HG02588 (cell line): ENCODE data around the gene SCYL2.
"Not testable (repeated sequence)": the region's sequence is repeated elsewhere in the genome, so short reads cannot be mapped to it uniquely, and the experiment has no call there.

Source experiments
- ATAC-seq: cut with Tn5 transposase; IDR thresholded peaks from one replicate; pipeline ENCODE4 v1.9.1; 2021; ENCODE audit warnings: mild to moderate bottlenecking, moderate library complexity; ENCODE audit not compliant: unreplicated experiment

The SCYL2 gene

DNA sequence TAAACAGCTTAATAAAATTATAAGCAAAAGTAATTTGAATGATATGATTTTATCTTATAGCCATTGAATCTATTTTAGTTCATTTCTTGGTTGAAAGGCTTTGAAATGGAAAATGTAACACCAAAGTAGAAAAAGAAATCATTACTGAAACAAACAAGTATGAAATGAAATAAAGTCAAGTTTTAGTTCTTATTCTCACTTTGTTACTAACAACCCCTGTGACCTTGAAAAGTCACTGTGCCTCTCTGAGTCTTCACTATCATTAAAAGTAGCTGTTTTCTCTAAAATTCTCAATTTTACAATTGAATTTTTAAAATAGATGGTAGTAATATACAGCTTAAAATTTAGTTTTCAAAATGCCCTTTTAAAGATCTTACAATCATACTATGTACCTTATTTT lies 57.5 kb downstream of the SCYL2 start:
- no peak for ATAC-seq

- no peak for ATAC-seq
Measured at GRCh38 chr12:100326208-100326607, 59.2 kb downstream of the SCYL2 start.

GRCh38 chr12:100329800-100330199 lies 62.8 kb downstream of the SCYL2 start:
- peak; percentile 95 for ATAC-seq

DNA sequence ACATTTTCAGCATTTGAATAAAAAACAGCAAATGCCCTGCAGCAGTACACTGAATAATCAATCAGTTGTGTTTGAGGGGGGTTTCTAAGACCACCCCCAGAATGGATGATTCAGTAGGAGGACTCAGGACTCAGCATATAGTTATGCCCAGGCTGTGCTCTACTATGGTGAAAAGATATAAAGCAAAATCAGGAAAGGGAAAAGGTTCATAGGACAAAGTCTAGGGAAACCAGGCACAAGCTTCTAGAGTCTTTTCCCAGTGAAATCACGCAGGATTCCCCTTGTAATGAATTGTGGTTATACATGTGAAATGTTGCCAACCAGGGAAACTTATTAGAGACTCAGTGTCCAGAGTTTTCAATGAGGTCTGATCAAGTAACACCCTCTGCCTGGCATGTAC lies 64.9 kb downstream of the SCYL2 start:
- no peak for ATAC-seq

- ATAC-seq: no peak
Measured at GRCh38 chr12:100332852-100333251, 65.9 kb downstream of the SCYL2 start.

GRCh38 chr12:100337299-100337698 lies 70.3 kb downstream of the SCYL2 start:
- no peak for ATAC-seq

GRCh38 chr12:100337727-100338126 lies 70.8 kb downstream of the SCYL2 start:
- no peak for ATAC-seq

GRCh38 chr12:100339071-100339470 lies 72.1 kb downstream of the SCYL2 start:
- ATAC-seq: no peak

GRCh38 chr12:100342897-100343296 lies 75.9 kb downstream of the SCYL2 start:
- ATAC-seq: not testable (repeated sequence)

DNA sequence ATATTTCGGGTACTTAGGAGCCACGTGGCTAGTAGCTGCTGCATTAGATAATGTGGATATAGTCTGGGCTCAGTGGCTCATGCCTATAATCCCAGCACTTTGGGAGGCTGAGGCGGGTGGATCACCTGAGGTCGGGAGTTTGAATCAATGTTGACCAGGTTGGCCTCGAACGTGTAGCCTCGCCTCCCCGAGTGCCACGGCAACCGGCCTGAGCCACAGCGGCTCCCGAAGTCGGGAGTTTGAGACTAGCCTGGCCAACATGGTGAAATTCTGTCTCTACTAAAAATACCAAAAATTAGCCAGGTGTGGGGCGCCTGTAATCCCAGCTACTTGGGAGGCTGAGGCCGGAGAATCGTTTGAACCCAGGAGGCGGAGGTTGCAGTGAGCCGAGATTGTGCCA lies 77.4 kb downstream of the SCYL2 start:
- ATAC-seq: not testable (repeated sequence)

- ATAC-seq: no peak
Measured at GRCh38 chr12:100345020-100345767, 78.2 kb downstream of the SCYL2 start.

GRCh38 chr12:100346660-100347059 lies 79.7 kb downstream of the SCYL2 start:
- ATAC-seq: no peak

- no peak for ATAC-seq
Measured at GRCh38 chr12:100348657-100349454, 81.9 kb downstream of the SCYL2 start.

GRCh38 chr12:100356644-100357223 lies 89.8 kb downstream of the SCYL2 start, which contains the start of gene SLC17A8:
Gene SLC17A8 (plus strand): TSS chr12:100357074. CDS start chr12:100357392, 318 bp downstream.
- no peak for ATAC-seq

- no peak for ATAC-seq
Measured at GRCh38 chr12:100359248-100359647, 92.3 kb downstream of the SCYL2 start.

DNA sequence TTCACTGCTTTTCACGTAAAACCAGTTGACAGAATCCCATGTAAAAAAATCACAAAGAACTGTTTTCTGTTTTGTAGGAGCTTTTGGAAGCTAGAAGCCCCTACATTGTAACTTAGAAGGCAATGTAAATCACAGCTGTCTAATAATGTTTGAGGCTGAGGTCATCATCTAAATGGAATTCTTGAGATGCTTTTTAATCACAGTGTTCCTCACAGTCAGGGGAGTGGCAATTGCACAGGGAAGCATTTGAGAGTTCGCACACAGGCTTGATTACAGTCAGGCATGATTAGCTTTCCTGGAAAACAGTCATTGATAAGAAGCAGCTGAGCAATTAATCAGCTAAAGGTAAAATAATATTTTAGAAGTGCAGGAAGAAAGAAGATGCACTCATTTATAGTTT lies 92.8 kb downstream of the SCYL2 start:
- no peak for ATAC-seq

GRCh38 chr12:100360450-100360849 lies 93.5 kb downstream of the SCYL2 start:
- no peak for ATAC-seq

GRCh38 chr12:100364324-100364723 lies 97.3 kb downstream of the SCYL2 start:
- no peak for ATAC-seq

DNA sequence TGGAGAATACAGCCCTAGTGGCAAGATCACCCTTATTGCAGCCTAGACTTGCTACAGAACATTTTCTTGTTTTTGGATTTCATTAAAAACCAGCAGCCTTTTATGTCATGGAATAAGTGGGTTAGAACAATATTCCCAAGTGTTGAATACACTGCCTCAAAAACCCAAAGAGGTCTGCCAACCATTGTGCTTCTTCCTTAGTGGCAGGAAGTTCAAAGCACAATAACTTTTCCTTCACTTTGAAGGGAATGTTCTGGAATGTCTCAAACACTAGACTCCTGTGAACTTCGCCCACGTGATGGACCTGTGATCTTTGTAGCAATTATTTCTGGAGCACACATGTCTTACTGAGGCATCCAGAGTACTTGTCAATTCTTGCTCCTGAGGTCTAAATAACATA lies 98.4 kb downstream of the SCYL2 start:
- no peak for ATAC-seq

- no peak for ATAC-seq
Measured at GRCh38 chr12:100368066-100368465, 101.1 kb downstream of the SCYL2 start.

DNA sequence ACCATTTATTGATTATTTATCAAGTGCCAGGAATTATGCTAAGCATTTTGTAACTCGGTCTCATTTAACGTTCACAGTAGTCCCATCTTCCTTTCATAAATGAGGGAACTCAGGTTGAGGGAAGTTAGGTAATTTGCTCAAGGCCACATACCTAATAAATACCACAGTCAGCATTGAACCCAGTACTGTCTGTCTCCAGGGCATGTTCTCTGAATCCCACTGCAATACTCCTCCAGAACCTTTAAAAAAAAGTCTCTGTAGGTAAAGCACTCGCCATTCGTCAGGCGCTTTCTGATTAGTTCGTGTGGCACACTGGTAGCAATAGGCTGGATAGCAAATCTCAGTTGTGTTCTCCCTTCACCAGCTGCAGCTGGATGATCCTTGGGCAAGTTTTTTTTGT lies 104.2 kb downstream of the SCYL2 start:
- ATAC-seq: no peak
